HEK293T (cell line): ENCODE measurements around the gene MYO18A.
A peak's percentile ranks its signal among the peaks of the same experiment; 100 is the strongest.

Experiments used
- CTCF ChIA-PET: fragments of 350-600 bp; formaldehyde crosslinking; extraction: SDS; loops from one replicate; lab custom pipeline; 2021; ENCODE audit warnings: antibody characterized with exemption, inconsistent platforms; lab: Yijun Ruan, JAX
- POLR2A ChIA-PET: fragments of 350-600 bp; formaldehyde crosslinking; extraction: SDS; loops from one replicate; lab custom pipeline; 2020; ENCODE audit warnings: antibody characterized with exemption, inconsistent platforms; lab: Yijun Ruan, JAX
- DNase-seq: peaks from one replicate; pipeline ENCODE4 v3.0.0; 2012; ENCODE audit warnings: mixed read lengths; ENCODE audit errors: extremely low spot score
- ARNT ChIP-seq: fragments of 450-650 bp; IDR thresholded peaks from 2 replicates; pipeline ENCODE4 v1.6.1; 2017; ENCODE audit warnings: mild to moderate bottlenecking
- BHLHE40 ChIP-seq: fragments of 450-650 bp; IDR thresholded peaks from 2 replicates; pipeline ENCODE4 v1.6.1; 2016; ENCODE audit warnings: mild to moderate bottlenecking, moderate library complexity, borderline replicate concordance
- CTBP1 ChIP-seq: fragments of 450-650 bp; IDR thresholded peaks from 2 replicates; pipeline ENCODE4 v1.6.1; 2016; ENCODE audit warnings: borderline replicate concordance
- ELF4 ChIP-seq: fragments of 450-650 bp; IDR thresholded peaks from 2 replicates; pipeline ENCODE4 v1.6.1; 2017; ENCODE audit warnings: antibody characterized with exemption
- FOXA1 ChIP-seq: fragments of 450-650 bp; IDR thresholded peaks from 2 replicates; pipeline ENCODE4 v1.6.1; 2016; ENCODE audit warnings: mild to moderate bottlenecking
- FOXK2 ChIP-seq: fragments of 450-650 bp; IDR thresholded peaks from 2 replicates; pipeline ENCODE4 v1.6.1; 2016; ENCODE audit warnings: mild to moderate bottlenecking
- FOXM1 ChIP-seq: fragments of 450-650 bp; IDR thresholded peaks from 2 replicates; pipeline ENCODE4 v1.6.1; 2017; ENCODE audit warnings: mild to moderate bottlenecking, borderline replicate concordance
- HDGF ChIP-seq: fragments of 450-650 bp; IDR thresholded peaks from 2 replicates; pipeline ENCODE4 v1.6.1; 2017; ENCODE audit warnings: antibody characterized with exemption, borderline replicate concordance
- L3MBTL2 ChIP-seq: fragments of 450-650 bp; conservative IDR thresholded peaks from 2 replicates; pipeline ENCODE4 v1.6.1; 2016; ENCODE audit warnings: mild to moderate bottlenecking
- LEF1 ChIP-seq: fragments of 450-650 bp; IDR thresholded peaks from 2 replicates; pipeline ENCODE4 v1.6.1; 2017; ENCODE audit warnings: mild to moderate bottlenecking, borderline replicate concordance
- NFRKB ChIP-seq: fragments of 450-650 bp; IDR thresholded peaks from 2 replicates; pipeline ENCODE4 v1.6.1; 2016; ENCODE audit warnings: mild to moderate bottlenecking, moderate library complexity
- SP1 ChIP-seq: fragments of 450-650 bp; IDR thresholded peaks from 2 replicates; pipeline ENCODE4 v1.6.1; 2017
- SUZ12 ChIP-seq: fragments of 450-650 bp; IDR thresholded peaks from 2 replicates; pipeline ENCODE4 v1.6.1; 2016; ENCODE audit warnings: mild to moderate bottlenecking
- TARDBP ChIP-seq: fragments of 450-650 bp; IDR thresholded peaks from 2 replicates; pipeline ENCODE4 v1.6.1; 2016
- ZNF384 ChIP-seq: fragments of 450-650 bp; IDR thresholded peaks from 2 replicates; pipeline ENCODE4 v1.6.1; 2016
- TF ChIP-seq, protein P1 (sequence below): fragments of 450-650 bp; IDR thresholded peaks from 2 replicates; pipeline ENCODE4 v1.6.1; 2016

Gene MYO18A

DNA sequence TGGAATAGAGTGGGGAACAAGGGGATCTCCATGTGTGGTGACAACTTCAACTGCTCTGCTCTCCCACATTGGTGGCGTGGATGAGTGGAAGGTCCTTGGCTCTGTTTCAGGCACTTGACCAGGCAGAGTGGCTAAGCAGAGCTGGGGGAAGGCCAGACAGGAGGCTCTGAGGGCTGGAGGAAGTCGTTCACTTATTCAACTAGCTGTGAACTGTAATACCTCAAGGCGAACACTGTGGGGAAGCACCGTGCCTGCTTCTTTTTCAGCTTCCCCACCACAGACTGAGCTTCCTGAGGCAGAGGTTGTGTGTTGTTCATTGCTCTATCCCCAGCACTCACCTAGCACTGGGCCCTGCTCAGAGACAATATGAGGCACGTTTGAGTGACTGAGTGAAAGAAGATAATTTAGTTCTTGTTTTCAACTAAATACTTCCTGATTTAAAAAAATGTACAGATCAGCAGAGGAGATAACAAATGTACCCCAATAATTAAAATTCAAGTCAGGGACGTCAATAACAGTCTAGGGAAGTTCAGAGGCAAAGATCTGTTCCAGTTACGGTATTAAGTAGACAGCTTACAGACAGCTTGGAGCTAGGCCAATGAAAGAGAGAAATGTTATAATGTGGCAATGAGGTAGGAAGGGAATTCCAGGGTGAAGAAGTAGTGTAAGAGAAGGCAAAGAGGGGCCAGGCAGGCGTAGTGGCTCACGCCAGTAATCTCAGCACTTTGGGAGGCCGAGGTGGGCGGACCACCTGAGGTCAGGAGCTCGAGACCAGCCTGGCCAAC lies 34.7 kb downstream of the MYO18A start:
- ChIA-PET POLR2A (interaction anchor here (1.0 to 2.6 kb wide), 6 partner anchors 21 to 149 kb away, joined by 3 to 12 read pairs (median 4); partner anchors contain the start of genes MYO18A and NUFIP2), CTCF (interaction anchor here (0.6 to 1.8 kb wide), 18 partner anchors 21 to 356 kb away, joined by 3 to 20 read pairs (median 4); partner anchors contain the start of gene MYO18A)
- TF ChIP-seq SP1 (no peak), LEF1 (no peak), FOXA1 (no peak), FOXK2 (no peak), FOXM1 (no peak), TARDBP (no peak), HDGF (no peak), BHLHE40 (no peak), ARNT (no peak), CTBP1 (no peak), ZNF384 (no peak), NFRKB (no peak), L3MBTL2 (no peak), ELF4 (no peak)
- DNase-seq = peak; percentile 53

DNA sequence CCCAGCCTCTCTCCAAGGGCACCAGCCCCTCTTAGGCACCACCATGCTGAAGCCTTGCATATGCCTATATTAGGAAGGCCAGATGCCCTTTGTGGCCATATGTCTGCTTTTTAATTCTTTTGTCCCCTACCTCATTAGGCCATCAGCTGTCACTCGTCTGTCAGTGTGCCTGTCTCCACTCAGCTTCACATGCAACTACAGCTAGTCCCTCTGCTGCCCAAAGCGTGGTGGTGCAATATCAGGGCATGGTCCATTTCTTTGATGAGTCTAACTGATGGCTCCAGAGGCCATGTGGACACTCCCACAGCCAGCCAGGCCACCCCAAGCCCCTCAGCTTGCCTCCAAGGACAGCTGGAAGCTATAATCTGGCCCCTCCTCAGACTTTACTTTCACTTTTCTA lies 36.3 kb downstream of the MYO18A start:
- ChIA-PET POLR2A (interaction anchor here (1.9 to 2.6 kb wide), 2 partner anchors 20 to 36 kb away, joined by 4 to 12 read pairs; partner anchors contain the start of gene MYO18A), CTCF (interaction anchor here (0.5 to 1.8 kb wide), 6 partner anchors 15 to 189 kb away, joined by 3 to 8 read pairs (median 4); no protein-coding TSS in a partner anchor)
- no peak for TF ChIP-seq ZNF384
- TF ChIP-seq NFRKB = no peak
- no peak for TF ChIP-seq FOXA1
- no peak for TF ChIP-seq FOXM1
- TF ChIP-seq SP1 = no peak
- no peak for TF ChIP-seq ELF4
- TF ChIP-seq, protein P1, sequence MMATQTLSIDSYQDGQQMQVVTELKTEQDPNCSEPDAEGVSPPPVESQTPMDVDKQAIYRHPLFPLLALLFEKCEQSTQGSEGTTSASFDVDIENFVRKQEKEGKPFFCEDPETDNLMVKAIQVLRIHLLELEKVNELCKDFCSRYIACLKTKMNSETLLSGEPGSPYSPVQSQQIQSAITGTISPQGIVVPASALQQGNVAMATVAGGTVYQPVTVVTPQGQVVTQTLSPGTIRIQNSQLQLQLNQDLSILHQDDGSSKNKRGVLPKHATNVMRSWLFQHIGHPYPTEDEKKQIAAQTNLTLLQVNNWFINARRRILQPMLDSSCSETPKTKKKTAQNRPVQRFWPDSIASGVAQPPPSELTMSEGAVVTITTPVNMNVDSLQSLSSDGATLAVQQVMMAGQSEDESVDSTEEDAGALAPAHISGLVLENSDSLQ = peak; percentile 84
- no peak for TF ChIP-seq LEF1
- peak; percentile 19 for DNase-seq

DNA sequence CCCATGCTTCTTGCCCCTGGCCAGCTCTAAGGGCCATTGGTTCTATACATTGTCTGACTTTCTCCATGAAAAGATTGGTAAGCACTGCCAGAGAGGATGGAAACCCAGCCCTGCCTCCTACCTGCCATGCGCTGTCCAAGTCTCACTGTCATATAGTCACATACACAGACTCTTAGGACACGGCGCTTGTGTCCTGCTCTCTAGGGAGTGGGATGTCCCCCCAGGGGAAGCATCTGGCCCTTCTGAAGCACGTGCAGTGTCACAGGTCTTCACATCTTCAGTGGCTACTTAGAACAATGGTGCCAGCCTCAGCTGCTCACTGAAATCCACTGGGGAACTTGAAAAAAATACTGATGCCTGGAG lies 38.7 kb downstream of the MYO18A start:
- POLR2A ChIA-PET = interaction anchor here (0.7 to 1.0 kb wide), 2 partner anchors 13 to 39 kb away, joined by 3 to 4 read pairs; partner anchors contain the start of gene MYO18A

DNA sequence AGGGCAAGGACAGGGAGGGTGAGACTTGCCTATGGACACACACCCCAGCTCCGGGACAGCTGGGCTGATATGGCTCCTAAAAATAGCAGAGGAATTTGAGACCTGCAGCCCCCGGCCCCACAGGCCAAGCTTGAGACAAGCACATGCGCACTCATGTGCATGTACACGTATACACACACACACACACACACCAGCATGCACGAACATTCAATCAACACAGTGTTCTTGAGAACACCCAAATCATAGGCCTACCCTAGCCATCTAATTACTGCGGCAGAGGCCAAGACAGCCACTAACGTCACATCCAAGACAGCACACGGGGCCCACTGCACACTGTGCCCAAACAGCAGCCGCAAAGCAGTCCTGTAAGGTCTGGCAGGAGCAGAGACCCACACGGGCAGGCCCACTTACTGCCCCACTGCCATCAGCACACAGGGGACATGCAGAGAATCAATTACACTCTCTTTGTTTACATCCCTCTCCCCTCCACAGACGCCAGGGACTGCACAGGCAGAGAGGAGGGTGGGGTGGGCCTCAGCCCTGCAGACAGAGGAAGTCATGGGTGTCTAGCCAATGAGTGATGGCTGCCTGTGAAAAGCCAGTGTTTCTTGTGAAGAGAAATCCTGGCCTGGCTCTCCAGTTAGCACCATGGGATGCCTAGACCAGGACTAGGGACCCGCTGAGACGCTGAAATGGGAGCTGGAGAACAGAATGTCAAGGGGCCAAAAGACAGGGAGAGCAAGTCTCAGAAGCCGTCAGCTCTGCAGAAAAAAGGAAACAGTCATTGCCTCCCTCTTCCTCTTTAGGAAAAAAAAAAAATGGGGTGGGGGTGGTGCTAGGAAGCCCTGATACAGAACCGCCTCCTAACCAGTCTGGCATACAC lies 39.3 kb downstream of the MYO18A start:
- no peak for TF ChIP-seq FOXK2
- TF ChIP-seq, protein P1 = peak; percentile 25; the same call in 1 of the 2 replicates
- POLR2A ChIA-PET = interaction anchor here (0.7 to 1.8 kb wide), 11 partner anchors 8 to 429 kb away, joined by 3 to 10 read pairs (median 3); partner anchors contain the start of genes MYO18A and PHF12

More for the DNA sequence above, 38.7 kb downstream of the MYO18A start:
- DNase-seq = no peak
- CTCF ChIA-PET = no interaction called here
- TF ChIP-seq ZNF384 = no peak

DNA sequence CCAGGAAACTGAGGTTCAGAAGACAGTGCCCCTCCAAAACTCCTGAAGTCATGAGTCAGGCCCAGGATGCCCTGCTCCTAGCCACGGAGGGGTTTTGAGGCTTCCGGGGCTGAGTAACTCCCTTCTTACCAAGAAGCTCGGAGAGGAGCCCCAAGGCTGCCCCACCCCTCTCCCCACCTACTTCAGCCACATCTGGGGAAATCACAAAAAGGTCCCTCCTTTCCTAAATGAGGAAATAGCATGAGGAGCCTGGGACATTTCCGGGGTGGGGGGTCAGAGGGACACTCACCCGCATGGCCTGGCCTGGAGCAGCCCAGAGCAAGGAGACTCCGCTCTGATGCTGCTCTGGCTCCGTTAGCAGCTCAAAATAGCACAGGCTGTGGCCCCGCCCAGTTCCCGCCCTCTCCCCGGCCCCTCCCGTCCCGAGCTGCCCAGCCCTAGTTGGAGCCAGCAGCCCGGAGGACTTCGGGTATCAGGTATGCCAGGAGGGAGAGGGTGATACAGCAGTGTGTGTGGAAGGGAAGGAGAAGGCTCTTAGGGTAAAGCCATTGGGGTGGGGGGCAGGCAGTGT lies 40.1 kb downstream of the MYO18A start:
- POLR2A ChIA-PET = interaction anchor here (0.7 to 1.8 kb wide), 10 partner anchors 9 to 429 kb away, joined by 3 to 10 read pairs (median 3); partner anchors contain the start of genes MYO18A and PHF12
- DNase-seq = peak; percentile 62

More for the DNA sequence above, 39.3 kb downstream of the MYO18A start:
- CTCF ChIA-PET = interaction anchor here (0.7 to 2.5 kb wide), 5 partner anchors 8 to 187 kb away, joined by 3 to 10 read pairs (median 4); partner anchors contain the start of gene MYO18A
- no peak for DNase-seq

More for the DNA sequence above, 40.1 kb downstream of the MYO18A start:
- TF ChIP-seq ELF4 = no peak
- TF ChIP-seq ZNF384 = no peak
- TF ChIP-seq SUZ12 = no peak
- TF ChIP-seq ARNT = no peak
- no peak for TF ChIP-seq BHLHE40
- no peak for TF ChIP-seq FOXM1
- TF ChIP-seq FOXK2 = no peak
- no peak for TF ChIP-seq HDGF
- TF ChIP-seq FOXA1 = no peak
- TF ChIP-seq, protein P1 = no peak
- no peak for TF ChIP-seq L3MBTL2
- CTCF ChIA-PET = interaction anchor here (0.7 to 2.5 kb wide), 7 partner anchors 9 to 187 kb away, joined by 3 to 12 read pairs (median 5); partner anchors contain the start of gene MYO18A
